SKM-1 treated with dmso at 0.1 percent for 144 hours (cell line): ENCODE results near the gene CRY2.
A peak's percentile ranks its signal among the peaks of the same experiment; 100 is the strongest.

ENCODE experiments used
- DNase-seq: peaks from one replicate; lab custom pipeline; 2025; ENCODE audit not compliant: unreplicated experiment; lab: John Stamatoyannopoulos, UW

Gene CRY2

GRCh38 chr11:45847911-45848316 is 639 bp downstream of the CRY2 start:
- DNase-seq, result peak; percentile 12

DNA sequence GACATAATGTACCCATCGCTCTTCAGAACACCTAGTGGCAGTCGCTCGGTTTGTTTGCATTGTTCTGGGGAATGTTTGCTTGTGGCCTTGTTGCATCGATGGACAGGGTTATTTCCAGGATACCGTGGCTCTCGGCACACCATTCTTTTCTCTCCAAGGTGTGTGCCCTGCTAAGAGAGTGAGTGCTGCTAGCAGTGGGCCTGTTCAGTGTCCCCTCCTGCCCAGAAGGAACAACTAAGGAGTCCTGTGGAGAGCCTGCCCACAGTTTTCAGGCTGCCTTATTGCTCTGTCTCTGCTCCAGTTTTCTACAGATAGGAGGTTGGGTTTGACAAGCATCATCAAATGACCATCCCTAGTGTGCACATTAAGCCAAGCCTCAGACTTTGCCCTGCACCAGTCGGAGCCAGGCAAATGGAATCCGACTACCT is 1.4 kb downstream of the CRY2 start:
- DNase-seq, result no peak

DNA sequence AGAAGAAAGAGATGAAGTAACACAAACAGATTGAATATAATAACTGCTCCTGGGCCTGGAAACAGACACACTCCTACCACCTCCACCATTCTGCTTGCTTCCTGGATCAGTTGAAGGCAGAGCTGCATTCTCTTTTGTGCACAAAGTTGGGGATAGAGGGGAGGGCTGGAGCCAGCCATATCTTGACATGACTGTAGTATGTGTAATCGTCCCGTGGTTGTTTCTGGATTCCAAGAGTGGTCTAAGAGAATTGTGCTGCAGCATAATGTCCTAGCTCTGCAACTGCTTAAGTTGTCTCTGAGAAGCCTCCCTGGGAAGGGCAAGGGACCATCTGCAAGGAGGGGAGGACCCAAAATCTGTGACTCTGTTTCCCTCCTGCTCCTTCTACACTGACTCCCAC is 3.2 kb downstream of the CRY2 start:
- no peak for DNase-seq

DNA sequence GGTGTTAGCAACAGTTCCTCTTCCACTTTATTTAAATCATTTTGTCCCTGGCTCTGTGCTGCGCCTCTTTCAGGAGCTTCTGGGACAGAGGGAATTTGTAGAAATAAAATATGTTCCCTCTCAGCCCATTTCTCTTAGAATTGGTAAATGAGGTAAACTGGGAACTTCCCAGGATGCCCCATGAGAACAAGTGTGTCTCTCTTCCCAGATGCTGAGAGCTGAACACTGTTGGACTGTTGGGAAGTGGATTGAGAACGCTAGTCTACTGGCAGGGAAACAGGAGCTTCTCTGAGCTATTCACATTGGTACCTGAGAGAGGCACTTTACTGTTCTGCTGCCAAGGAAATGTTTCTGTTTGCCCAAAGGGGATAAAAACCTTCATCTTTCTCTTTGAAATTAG is 4.0 kb downstream of the CRY2 start:
- DNase-seq, result no peak

GRCh38 chr11:45852018-45852711 is 4.9 kb downstream of the CRY2 start:
- DNase-seq, result no peak

GRCh38 chr11:45852712-45853101 is 5.4 kb downstream of the CRY2 start:
- no peak for DNase-seq

GRCh38 chr11:45853332-45854219 is 6.3 kb downstream of the CRY2 start:
- DNase-seq, result no peak

- no peak for DNase-seq
These were observed 8.0 kb downstream of the CRY2 start for GRCh38 chr11:45855308-45855707.

DNA sequence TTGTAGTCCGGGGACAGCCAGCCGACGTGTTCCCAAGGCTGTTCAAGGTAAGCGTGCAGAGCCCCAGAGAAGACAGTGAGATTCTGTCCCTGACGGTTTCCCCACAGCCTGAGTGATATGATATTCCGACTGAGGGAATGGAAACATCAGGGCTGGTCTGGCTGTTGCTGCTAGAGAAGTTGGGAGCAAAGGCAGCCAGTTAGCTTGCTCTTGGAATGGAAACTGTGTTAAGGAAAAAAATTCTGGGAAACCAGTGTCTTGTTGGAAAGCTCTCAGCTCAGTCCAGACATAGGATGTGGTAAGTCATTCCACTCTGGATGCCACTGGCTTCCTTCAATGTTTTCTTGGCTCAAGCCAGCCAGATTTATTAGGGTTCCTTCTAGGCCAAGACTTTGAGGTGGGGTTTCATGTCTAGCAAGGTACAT is 8.8 kb downstream of the CRY2 start:
- no peak for DNase-seq

DNA sequence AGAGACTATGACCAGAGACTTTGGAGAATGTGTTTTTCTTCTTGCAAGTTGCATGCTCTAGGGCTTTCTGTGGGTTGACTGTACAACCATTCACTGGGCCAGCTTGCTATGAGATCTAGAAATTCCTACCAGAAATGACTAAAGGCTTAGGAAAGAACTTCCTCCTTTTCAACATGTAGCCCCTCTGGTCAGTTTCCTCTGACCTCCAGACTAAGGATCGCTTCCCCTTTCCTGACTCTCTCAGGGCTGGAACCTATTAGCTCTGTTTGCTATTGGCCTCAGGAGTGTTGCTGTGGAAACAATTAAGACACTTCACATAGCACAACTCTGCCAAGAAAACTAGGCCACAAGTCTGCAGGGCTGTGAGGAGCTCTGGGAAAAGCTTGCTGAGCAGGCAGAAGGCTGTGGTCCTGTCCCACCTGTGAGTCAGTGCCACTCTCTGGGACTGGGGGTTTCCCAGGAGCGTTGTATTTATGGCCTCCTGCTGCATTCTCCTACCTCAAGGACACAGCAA is 10.7 kb downstream of the CRY2 start:
- peak; percentile 91 for DNase-seq

- no peak for DNase-seq
These were observed 11.6 kb downstream of the CRY2 start for GRCh38 chr11:45858751-45859398.

DNA sequence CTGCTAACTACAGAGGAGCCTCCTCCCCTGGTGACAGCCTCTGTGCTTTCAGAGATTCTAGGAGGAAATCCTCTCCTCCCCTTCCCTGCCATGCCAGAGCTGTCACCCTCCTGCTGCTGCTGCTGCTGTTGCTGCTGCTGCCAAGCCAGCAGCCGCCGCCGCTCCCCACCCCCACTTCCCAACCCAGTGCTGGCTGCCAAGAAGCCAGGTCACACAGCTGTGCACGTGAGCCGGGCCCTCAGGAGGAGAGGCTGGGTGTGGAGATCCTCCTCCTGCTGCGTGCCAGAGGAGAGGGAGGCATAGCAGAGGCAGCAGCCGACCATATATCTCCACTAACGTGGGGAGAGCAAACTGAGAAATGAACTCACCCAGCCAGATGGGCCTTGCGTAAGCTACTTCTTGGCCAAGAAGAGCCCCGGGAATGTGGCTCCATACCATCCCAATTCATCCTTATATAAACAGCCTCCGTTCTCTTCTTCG is 12.4 kb downstream of the CRY2 start:
- DNase-seq, result no peak

GRCh38 chr11:45860348-45860747 is 13.1 kb downstream of the CRY2 start:
- DNase-seq, result no peak

DNA sequence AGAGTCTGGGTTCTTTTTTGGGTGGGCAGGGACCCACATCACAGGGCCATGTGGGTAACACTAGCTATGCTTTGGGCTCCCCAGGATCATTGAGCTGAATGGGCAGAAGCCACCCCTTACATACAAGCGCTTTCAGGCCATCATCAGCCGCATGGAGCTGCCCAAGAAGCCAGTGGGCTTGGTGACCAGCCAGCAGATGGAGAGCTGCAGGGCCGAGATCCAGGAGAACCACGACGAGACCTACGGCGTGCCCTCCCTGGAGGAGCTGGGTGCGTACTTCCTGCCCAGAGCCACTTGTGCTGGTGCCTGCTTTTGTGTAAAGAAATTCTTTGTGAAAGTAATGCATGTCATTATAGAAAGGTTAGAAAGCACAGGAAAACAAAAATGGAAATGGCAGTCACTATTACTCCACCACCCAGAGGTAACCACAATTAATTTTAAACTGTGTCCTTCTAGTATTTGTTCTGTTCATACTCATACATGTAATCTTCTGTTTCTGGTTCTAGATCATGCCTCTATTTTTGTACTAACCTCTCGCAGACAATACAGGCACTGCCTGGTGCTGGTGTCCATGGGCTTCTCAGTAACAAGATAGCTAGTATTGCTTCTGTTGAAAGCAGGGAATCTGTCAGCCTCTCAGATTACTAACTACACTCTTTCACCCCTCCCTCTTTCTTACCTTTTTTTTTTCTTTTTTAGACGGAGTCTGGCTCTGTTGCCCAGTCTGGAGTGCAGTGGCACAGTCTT is 13.7 kb downstream of the CRY2 start:
- DNase-seq, result no peak

- DNase-seq, result no peak
These were observed 16.8 kb downstream of the CRY2 start for GRCh38 chr11:45864041-45864440.

DNA sequence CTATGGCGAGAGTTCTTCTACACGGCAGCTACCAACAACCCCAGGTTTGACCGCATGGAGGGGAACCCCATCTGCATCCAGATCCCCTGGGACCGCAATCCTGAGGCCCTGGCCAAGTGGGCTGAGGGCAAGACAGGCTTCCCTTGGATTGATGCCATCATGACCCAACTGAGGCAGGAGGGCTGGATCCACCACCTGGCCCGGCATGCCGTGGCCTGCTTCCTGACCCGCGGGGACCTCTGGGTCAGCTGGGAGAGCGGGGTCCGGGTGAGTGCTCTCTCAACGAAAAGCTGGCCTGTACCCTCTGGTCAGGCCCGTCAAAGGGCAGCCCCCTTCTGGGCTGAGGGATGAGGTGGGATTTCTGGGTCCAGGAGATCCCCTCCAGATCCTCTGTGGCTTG is 22.3 kb downstream of the CRY2 start:
- no peak for DNase-seq

GRCh38 chr11:45870706-45871105 is 23.4 kb downstream of the CRY2 start:
- no peak for DNase-seq

- no peak for DNase-seq
These were observed 24.4 kb downstream of the CRY2 start for GRCh38 chr11:45871638-45872037.

GRCh38 chr11:45872651-45873356 is 25.5 kb downstream of the CRY2 start:
- DNase-seq, result peak; percentile 10

GRCh38 chr11:45876401-45876800 is 29.1 kb downstream of the CRY2 start:
- no peak for DNase-seq
